Measurements from ENCODE around the gene KLHL42.

Gene KLHL42

DNA sequence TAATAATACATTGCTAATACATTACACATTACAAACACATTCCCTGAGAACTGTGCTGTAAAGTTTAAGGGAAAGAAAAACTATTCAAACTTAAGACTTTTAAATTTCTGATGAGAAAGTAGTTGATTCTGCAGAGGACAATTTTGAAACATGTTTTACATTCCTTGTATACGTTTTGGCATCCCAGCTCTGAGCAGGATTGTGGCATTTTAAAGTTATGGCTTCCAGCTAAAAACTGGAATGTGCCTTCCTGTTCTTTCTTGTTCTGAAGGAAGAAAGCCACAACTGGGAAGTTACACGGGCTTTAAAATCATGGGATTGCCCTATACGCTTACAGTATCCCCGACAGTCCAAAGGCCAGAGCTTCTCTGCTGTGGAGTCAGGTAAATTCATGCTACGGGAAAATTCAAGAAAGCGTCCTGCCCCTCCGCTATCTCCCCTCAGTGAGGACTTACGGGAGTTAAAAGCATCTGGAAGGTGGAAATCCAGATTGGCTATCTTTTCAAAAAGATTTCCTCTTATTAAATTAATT lies 10.8 kb upstream of the KLHL42 start:
- no peak for DNase-seq (ENCODE audit: low read depth)
- TF ChIP-seq, protein P1, sequence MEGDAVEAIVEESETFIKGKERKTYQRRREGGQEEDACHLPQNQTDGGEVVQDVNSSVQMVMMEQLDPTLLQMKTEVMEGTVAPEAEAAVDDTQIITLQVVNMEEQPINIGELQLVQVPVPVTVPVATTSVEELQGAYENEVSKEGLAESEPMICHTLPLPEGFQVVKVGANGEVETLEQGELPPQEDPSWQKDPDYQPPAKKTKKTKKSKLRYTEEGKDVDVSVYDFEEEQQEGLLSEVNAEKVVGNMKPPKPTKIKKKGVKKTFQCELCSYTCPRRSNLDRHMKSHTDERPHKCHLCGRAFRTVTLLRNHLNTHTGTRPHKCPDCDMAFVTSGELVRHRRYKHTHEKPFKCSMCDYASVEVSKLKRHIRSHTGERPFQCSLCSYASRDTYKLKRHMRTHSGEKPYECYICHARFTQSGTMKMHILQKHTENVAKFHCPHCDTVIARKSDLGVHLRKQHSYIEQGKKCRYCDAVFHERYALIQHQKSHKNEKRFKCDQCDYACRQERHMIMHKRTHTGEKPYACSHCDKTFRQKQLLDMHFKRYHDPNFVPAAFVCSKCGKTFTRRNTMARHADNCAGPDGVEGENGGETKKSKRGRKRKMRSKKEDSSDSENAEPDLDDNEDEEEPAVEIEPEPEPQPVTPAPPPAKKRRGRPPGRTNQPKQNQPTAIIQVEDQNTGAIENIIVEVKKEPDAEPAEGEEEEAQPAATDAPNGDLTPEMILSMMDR (IDR thresholded peaks at IDR 0.05; ENCODE audit: control insufficient read depth, extremely low read depth, insufficient read depth) = no peak
- no peak overlapping the region for H3K4me3 ChIP-seq (ENCODE audit: low read depth, low read length)

DNA sequence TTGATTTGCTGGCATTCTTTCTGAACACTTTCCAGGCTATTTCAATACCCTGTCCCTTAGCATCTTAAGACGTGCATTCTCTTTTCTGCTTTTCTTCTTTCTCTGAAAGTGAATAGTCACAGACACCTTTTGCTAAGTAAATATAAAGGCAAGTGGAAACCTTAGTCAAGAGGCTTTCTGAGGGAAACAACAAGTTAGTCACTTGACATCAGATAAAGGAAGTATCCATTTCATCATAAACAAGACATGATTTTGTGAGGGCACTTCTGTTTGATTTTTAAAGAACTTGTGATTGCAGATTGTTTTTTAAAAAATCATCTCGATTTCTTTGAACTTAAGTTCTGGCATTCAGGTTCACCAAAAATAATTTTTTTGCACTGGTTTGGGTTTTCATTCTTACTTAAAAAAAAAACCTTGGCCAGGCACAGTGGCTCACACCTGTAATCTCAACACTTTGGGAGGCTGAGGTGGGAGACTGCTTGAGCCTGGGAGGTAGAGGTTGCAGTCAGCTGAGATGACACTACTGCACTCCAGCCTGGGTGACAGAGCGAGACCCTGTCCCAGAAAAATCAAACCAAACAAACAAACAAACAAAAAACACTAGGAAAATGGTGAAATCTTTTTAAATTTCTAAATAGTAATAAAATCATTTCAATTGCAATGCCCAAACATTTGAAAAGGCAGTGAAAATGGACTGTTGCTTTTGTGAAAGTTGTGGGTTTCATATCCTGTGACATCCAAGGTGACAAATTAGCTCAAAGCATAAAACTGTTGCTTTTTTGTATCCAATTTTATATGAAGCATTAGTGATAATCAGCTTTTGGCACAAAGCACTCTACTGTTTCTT lies 8.3 kb upstream of the KLHL42 start:
- TF ChIP-seq, protein P1 (IDR thresholded peaks at IDR 0.05; ENCODE audit: control insufficient read depth, extremely low read depth, insufficient read depth) = no peak
- H3K4me3 ChIP-seq (ENCODE audit: low read depth, low read length) = no peak overlapping the region
- DNase-seq (ENCODE audit: low read depth) = no peak

DNA sequence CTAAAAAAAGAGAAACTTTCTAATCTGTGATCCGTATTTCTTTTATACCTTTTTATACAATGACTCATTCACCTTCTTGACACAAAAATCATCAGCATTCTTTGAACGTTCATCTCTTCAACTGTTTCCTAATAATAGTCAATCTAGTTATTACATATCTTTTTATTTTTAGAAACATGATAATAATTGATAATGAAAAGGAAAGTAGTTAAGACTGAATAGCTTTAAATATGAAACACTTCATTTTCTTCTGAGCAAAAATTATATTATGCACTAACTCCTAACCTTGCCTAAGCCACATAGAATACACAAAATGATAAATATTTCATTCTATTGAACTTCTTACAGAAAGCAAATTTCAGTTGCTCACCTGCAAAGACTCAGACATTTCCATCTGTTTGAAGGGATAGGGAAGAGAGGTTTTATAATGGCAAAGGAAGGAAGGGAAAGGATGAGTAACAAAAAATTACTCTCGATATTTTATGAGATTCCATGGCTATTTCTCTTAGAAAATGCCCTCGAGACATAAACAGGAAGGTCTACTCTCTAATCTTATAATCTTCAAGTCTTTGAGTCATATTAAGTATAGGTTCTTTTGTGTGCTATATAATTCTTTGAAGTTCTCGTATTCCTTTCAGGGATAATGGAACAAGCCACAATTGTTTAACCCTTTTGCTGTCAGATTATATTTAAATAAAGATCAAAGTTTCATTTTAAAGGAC lies 7.5 kb upstream of the KLHL42 start:
- DNase-seq (ENCODE audit: low read depth) = no peak
- H3K4me3 ChIP-seq (ENCODE audit: low read depth, low read length) = no peak overlapping the region
- TF ChIP-seq, protein P1 (IDR thresholded peaks at IDR 0.05; ENCODE audit: control insufficient read depth, extremely low read depth, insufficient read depth) = no peak

DNA sequence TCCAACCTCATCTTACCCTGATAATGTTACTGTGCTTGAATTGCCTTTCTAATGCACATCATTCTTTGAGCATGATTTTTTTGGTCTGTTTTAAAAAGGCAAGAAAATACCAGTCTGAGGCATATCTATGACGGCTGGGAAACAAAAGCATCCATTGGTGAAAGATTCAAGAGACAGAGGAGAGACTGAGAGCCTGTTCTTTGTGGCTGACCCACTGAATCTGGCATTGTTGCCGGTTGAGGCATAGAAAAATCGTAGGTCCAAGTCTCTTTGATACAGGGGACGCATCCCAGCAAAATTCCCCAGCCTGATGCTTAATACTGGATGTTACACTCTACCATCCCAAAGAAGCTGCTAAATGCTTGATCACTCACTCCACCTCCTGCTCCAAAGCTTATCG lies 2.9 kb upstream of the KLHL42 start:
- DNase-seq (ENCODE audit: low read depth) = no peak
- TF ChIP-seq, protein P1 (IDR thresholded peaks at IDR 0.05; ENCODE audit: control insufficient read depth, extremely low read depth, insufficient read depth) = no peak
- H3K4me3 ChIP-seq (ENCODE audit: low read depth, low read length) = no peak overlapping the region

DNA sequence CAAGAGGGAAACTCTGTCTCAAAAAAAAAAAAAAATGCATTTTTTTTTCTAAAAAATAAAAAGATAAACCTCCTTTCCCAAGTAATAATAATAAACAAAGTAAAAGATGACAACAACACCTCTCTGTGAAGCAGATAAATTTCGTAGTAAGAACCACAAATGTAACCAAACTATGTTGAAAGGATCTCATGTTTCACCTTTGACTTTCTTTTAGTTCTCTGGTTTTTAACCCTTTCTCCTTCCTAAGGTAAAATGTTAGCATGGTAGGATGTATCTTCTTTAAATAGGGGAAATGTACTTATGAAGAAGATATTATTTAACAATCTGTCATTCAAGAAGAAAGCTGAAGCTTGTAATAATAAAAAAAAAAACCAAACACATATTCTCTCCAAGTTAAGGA lies 1.8 kb upstream of the KLHL42 start:
- DNase-seq (ENCODE audit: low read depth) = no peak
- H3K4me3 ChIP-seq (ENCODE audit: low read depth, low read length) = no peak overlapping the region
- TF ChIP-seq, protein P1 (IDR thresholded peaks at IDR 0.05; ENCODE audit: control insufficient read depth, extremely low read depth, insufficient read depth) = no peak

DNA sequence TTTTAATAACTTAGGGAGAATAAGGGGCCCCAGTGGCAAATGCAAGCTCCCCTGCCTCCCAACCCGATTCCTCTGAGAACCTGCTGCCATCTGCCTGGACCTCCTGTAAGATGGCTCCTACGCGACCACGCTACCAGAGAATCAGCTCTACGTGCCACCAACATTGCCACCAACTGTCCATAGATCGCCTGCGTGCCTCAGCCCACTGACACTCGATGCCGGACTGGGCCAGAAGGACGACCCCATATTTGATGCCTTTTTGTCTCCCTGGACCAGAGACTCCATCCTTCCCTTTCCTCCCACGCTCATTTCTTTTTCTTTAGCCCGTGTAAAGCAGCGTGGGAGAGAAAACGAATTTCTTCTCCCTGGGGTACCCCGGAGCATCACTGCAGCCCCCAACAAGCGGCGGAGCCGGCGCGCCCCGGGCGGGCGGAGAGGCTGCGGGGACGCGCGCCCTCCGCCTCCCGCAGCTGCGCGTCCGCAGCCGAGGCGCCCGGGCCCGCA lies 565 bp upstream of the KLHL42 start:
- DNase-seq (ENCODE audit: low read depth) = no peak
- H3K4me3 ChIP-seq (ENCODE audit: low read depth, low read length) = peak overlapping the region; percentile 70
- TF ChIP-seq, protein P1 (IDR thresholded peaks at IDR 0.05; ENCODE audit: control insufficient read depth, extremely low read depth, insufficient read depth) = no peak

All from LNCaP clone FGC (cell line).